Fibroblast of lung (primary cell): ENCODE measurements around the gene FBN1. TPM values are rescaled to one million over a fixed set of nuclear protein-coding genes. Genes with fewer than 3 reads are reported as not detected.
A peak's percentile ranks its signal among the peaks of the same experiment; 100 is the strongest.

Experiments used
- DNase-seq, 2 donors: peaks; one replicate each; pipeline versions ENCODE4 v3.0.0 to v3.0.0-alpha.2; 2010; ENCODE audit warnings: low read depth in 2 of 2
- H2AFZ ChIP-seq: 2 replicates; pipeline ENCODE4 v1.5.1; 2012; ENCODE audit warnings: low read length, control low read depth, inconsistent platforms
- H3K27ac ChIP-seq: 2 replicates; pipeline ENCODE4 v1.5.1; 2011; ENCODE audit warnings: low read length, control low read depth; ENCODE audit not compliant: insufficient read depth
- H3K27me3 ChIP-seq: 2 replicates; pipeline ENCODE4 v1.5.1; 2011; ENCODE audit warnings: mild to moderate bottlenecking, low read length; ENCODE audit not compliant: control insufficient read depth, insufficient read depth
- H3K36me3 ChIP-seq: 2 replicates; pipeline ENCODE4 v1.5.1; 2011; ENCODE audit warnings: low read length; ENCODE audit not compliant: control insufficient read depth, insufficient read depth
- H3K4me1 ChIP-seq: 2 replicates; pipeline ENCODE4 v1.5.1; 2011; ENCODE audit warnings: low read length; ENCODE audit not compliant: control insufficient read depth, insufficient read depth; ENCODE audit errors: extremely low read depth
- H3K4me2 ChIP-seq: 2 replicates; pipeline ENCODE4 v1.5.1; 2011; ENCODE audit warnings: low read length, control low read depth; ENCODE audit not compliant: insufficient read depth; ENCODE audit errors: extremely low read depth
- H3K4me3 ChIP-seq, 4 experiments: fragments of 200-600 bp in 1 of 4; sonication (generic) in 1 of 4; replicated peaks in 1 of 4; 2 replicates each; pipeline ENCODE4 v1.5.1; 2011 to 2016; ENCODE audit warnings: low read length in 4 of 4, low read depth in 3 of 4, mild to moderate bottlenecking in 3 of 4, control low read depth in 2 of 4, inconsistent platforms in 1 of 4, mixed read lengths in 1 of 4; ENCODE audit not compliant: insufficient read depth in 1 of 4; ENCODE audit errors: control extremely low read depth in 1 of 4
- H3K79me2 ChIP-seq: 2 replicates; pipeline ENCODE4 v1.5.1; 2012; ENCODE audit warnings: mild to moderate bottlenecking, low read length, inconsistent platforms; ENCODE audit not compliant: control insufficient read depth, insufficient read depth
- H3K9ac ChIP-seq: 2 replicates; pipeline ENCODE4 v1.5.1; 2011; ENCODE audit warnings: mild to moderate bottlenecking, low read length, control low read depth; ENCODE audit not compliant: insufficient read depth
- H3K9me3 ChIP-seq: 2 replicates; pipeline ENCODE4 v1.5.1; 2012; ENCODE audit warnings: low read depth, low read length; ENCODE audit not compliant: control insufficient read depth, insufficient read depth
- H4K20me1 ChIP-seq: 2 replicates; pipeline ENCODE4 v1.5.1; 2011; ENCODE audit warnings: low read length; ENCODE audit not compliant: control insufficient read depth, insufficient read depth; ENCODE audit errors: extremely low read depth
- EZH2 ChIP-seq: IDR thresholded peaks from 2 replicates; pipeline ENCODE4 v1.5.1; 2012; ENCODE audit warnings: low read length, control low read depth, mild to moderate bottlenecking; ENCODE audit errors: missing control alignments
- polyA plus RNA-seq, 2 donors: library from polyadenylated mRNA; depleted of rRNA in 1 of 2; stranded (reverse) in 1 of 2; unstranded in 1 of 2; fragments of >200 nt; gene quantifications; 2 replicates each; pipeline ENCODE4 v1.2.1, GENCODE V29; 2011 to 2012; ENCODE audit warnings: missing spikeins in 1 of 2
- total RNA-seq: library from RNA; depleted of rRNA; stranded (reverse); fragments of >200 nt; gene quantifications from 2 replicates; pipeline ENCODE4 v1.2.1, GENCODE V29; 2014
- TF ChIP-seq, protein P1 (sequence below), 2 donors: IDR thresholded peaks in 1 of 2; conservative IDR thresholded peaks in 1 of 2; 1 replicate in 1 of 2; 2 replicates in 1 of 2; pipeline ENCODE4 v1.5.1; 2011 to 2012; ENCODE audit warnings: low read length in 2 of 2, control low read depth in 1 of 2, inconsistent platforms in 1 of 2, low read depth in 1 of 2, mild to moderate bottlenecking in 1 of 2

FBN1 gene
- total and polyA plus RNA-seq, 2 donors (not counting 1 experiment from before 2014, with no cell fraction given), result 368 to 446 TPM

DNA sequence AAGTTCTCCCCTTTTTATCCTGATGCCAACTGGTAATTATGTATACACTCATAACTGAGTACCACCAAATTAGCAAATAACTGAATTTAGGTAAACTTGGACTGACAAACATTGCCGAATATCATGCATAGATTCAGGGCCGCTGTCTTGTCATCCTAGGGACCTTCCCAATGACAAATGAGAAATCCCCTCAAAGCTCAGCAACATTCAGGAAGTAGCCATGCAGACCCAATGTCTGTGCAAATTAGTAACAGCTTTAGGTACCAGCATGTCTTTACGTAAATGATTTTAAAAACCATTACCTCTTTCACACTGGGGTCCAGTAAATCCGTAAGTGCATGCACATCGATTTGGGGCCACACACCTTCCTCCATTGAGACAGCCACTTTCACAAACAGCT is 49.5 kb downstream of the FBN1 start:
- peaks cover 7% of the 10 kb centered on the region for H3K79me2 ChIP-seq
- no peak overlapping the region for H3K27ac ChIP-seq
- H3K4me1 ChIP-seq, result peaks cover 8% of the 10 kb centered on the region

DNA sequence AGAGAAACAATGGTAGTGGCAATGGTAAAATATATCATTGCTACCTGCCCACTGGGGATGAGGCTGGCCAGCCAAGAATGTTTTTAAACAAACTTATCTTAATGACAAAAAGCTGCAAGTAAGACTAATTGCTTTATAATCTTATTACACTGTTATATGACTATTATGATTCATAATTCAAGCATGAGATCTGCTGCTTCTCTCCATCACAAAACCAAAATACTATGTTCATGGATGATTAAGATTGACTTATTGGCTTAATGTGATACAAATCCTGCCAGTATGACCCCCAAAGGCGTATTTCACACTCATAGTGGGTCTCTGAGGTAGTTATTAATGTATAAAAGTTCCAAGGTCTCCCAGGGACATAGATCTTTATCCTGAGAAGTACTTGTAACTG is 52.6 kb downstream of the FBN1 start:
- Histone ChIP-seq H3K36me3 (peaks cover 6% of the 10 kb centered on the region), H3K27ac (peak overlapping the region; percentile 73), H3K27me3 (no peaks in the 10 kb centered on the region), H4K20me1 (peaks cover 2% of the 10 kb centered on the region), H3K9me3 (no peaks in the 10 kb centered on the region), H3K9ac (no peak overlapping the region), H3K4me1 (peaks cover 8% of the 10 kb centered on the region), H3K79me2 (peaks cover 10% of the 10 kb centered on the region), H3K4me2 (no peak overlapping the region), H3K4me3 (no peak overlapping the region), H2AFZ (no peak overlapping the region)
- TF ChIP-seq, protein P1, sequence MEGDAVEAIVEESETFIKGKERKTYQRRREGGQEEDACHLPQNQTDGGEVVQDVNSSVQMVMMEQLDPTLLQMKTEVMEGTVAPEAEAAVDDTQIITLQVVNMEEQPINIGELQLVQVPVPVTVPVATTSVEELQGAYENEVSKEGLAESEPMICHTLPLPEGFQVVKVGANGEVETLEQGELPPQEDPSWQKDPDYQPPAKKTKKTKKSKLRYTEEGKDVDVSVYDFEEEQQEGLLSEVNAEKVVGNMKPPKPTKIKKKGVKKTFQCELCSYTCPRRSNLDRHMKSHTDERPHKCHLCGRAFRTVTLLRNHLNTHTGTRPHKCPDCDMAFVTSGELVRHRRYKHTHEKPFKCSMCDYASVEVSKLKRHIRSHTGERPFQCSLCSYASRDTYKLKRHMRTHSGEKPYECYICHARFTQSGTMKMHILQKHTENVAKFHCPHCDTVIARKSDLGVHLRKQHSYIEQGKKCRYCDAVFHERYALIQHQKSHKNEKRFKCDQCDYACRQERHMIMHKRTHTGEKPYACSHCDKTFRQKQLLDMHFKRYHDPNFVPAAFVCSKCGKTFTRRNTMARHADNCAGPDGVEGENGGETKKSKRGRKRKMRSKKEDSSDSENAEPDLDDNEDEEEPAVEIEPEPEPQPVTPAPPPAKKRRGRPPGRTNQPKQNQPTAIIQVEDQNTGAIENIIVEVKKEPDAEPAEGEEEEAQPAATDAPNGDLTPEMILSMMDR (conservative IDR thresholded peaks at IDR 0.05 in 1 of 2, IDR thresholded peaks at IDR 0.05 in 1 of 2; ENCODE audit: low read depth in 1 of 2, low read length in 2 of 2), result no peak
- no peak for TF ChIP-seq EZH2
- DNase-seq, result peak; percentile 34 to 65

More for the DNA sequence above, 49.5 kb downstream of the FBN1 start:
- H3K4me3 ChIP-seq, result no peak overlapping the region
- H2AFZ ChIP-seq, result no peak overlapping the region
- peaks cover 14% of the 10 kb centered on the region for H3K36me3 ChIP-seq
- H4K20me1 ChIP-seq, result peaks cover 2% of the 10 kb centered on the region
- H3K9me3 ChIP-seq, result no peaks in the 10 kb centered on the region
- TF ChIP-seq EZH2, result no peak
- TF ChIP-seq, protein P1 (conservative IDR thresholded peaks at IDR 0.05 in 1 of 2, IDR thresholded peaks at IDR 0.05 in 1 of 2; ENCODE audit: low read depth in 1 of 2, low read length in 2 of 2), result no peak
- no peak for DNase-seq
- no peak overlapping the region for H3K4me2 ChIP-seq
- no peak overlapping the region for H3K9ac ChIP-seq
- no peaks in the 10 kb centered on the region for H3K27me3 ChIP-seq

DNA sequence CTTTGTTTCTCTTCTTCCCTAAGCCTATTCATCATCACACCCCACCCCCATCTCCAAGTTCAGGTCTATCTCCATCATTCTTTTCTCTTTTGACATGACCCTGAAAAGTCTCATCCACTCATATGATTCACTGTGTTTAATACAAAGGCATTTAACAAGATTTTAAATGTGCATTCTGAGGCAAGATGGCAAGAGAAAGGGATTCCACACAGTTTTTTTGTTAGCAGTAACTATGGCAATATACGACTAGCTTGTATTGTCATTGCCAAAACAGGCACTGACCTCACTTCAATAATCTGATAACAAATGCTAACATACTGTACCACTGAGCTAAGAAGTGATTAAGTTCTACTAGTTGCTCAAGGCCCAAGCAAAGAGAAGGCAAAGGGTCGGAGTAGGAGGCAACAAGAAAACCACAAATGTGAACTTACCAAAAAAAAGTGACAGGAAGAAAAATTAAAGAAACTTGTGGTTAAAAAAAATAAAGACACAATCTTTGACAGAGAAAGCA is 53.2 kb downstream of the FBN1 start:
- Histone ChIP-seq H3K9me3 (no peaks in the 10 kb centered on the region), H2AFZ (no peak overlapping the region), H3K27me3 (no peaks in the 10 kb centered on the region), H3K4me3 (no peak overlapping the region), H4K20me1 (peaks cover 2% of the 10 kb centered on the region), H3K9ac (no peak overlapping the region), H3K36me3 (peaks cover 4% of the 10 kb centered on the region), H3K4me2 (no peak overlapping the region), H3K27ac (peak overlapping the region; percentile 85), H3K4me1 (peaks cover 8% of the 10 kb centered on the region), H3K79me2 (peaks cover 10% of the 10 kb centered on the region)
- peak; percentile 99 to 100 for DNase-seq
- TF ChIP-seq, protein P1 (conservative IDR thresholded peaks at IDR 0.05 in 1 of 2, IDR thresholded peaks at IDR 0.05 in 1 of 2; ENCODE audit: low read depth in 1 of 2, low read length in 2 of 2), result no peak
- TF ChIP-seq EZH2, result no peak
